T follicular helper cell (primary cell): Measurements from ENCODE around the gene NPIPA3.
"Not testable (repeated sequence)": the region's sequence is repeated elsewhere in the genome, so short reads cannot be mapped to it uniquely, and the experiment has no call there.

Experiments
- DNase-seq: peaks from one replicate; pipeline ENCODE4 v3.0.0-alpha.2; 2020; ENCODE audit warnings: low read depth

The NPIPA3 gene

GRCh38 chr16:14742273-14743128, 39.3 kb downstream of the NPIPA3 start, which contains the start of gene NPIPA2:
Gene NPIPA2 (plus strand): TSS chr16:14742533. CDS start chr16:14748066, 5,533 bp downstream.
- DNase-seq: not testable (repeated sequence)

GRCh38 chr16:14773654-14774053, 70.4 kb downstream of the NPIPA3 start:
- DNase-seq: not testable (repeated sequence)

GRCh38 chr16:14775624-14776023, 72.4 kb downstream of the NPIPA3 start:
- not testable (repeated sequence) for DNase-seq
